Duodenal mucosa (tissue), 2 donors: ENCODE measurements around the gene GPR27.

Experiments used
- H3K27ac ChIP-seq: one replicate; pipeline ENCODE4 v1.7.0; 2013; ENCODE audit warnings: low read depth, low read length
- H3K27me3 ChIP-seq, 2 donors: one replicate each; pipeline ENCODE4 v1.7.0; 2013; ENCODE audit warnings: low read length in 2 of 2, control low read depth in 1 of 2; ENCODE audit not compliant: insufficient read depth in 2 of 2, control insufficient read depth in 1 of 2
- H3K36me3 ChIP-seq, 2 donors: one replicate each; pipeline ENCODE4 v1.7.0; 2013; ENCODE audit warnings: low read length in 2 of 2, control low read depth in 1 of 2; ENCODE audit not compliant: insufficient read depth in 2 of 2, control insufficient read depth in 1 of 2
- H3K4me1 ChIP-seq, 2 donors: one replicate each; pipeline ENCODE4 v1.7.0; 2013; ENCODE audit warnings: low read length in 2 of 2, control low read depth in 1 of 2; ENCODE audit not compliant: insufficient read depth in 2 of 2, control insufficient read depth in 1 of 2
- H3K4me3 ChIP-seq, 2 donors: one replicate each; pipeline ENCODE4 v1.7.0; 2013; ENCODE audit warnings: low read length in 2 of 2, low read depth in 1 of 2
- H3K9ac ChIP-seq, 2 donors: one replicate each; pipeline ENCODE4 v1.7.0; 2013; ENCODE audit warnings: low read length in 2 of 2, low read depth in 1 of 2
- H3K9me3 ChIP-seq, 2 donors: one replicate each; pipeline ENCODE4 v1.7.0; 2013; ENCODE audit warnings: low read length in 2 of 2, control low read depth in 1 of 2; ENCODE audit not compliant: control insufficient read depth in 1 of 2

The GPR27 gene

GRCh38 chr3:71800023-71800422 lies 46.4 kb downstream of the GPR27 start:
- no peaks in the 10 kb centered on the region for H3K9me3 ChIP-seq
- H3K27ac ChIP-seq, result no peak overlapping the region
- H3K4me1 ChIP-seq, result no peaks in the 10 kb centered on the region
- H3K4me3 ChIP-seq, result no peak overlapping the region
- H3K27me3 ChIP-seq, result peaks cover 6 to 10% of the 10 kb centered on the region in 2 donors
- H3K9ac ChIP-seq, result no peak overlapping the region
- no peaks in the 10 kb centered on the region for H3K36me3 ChIP-seq

DNA sequence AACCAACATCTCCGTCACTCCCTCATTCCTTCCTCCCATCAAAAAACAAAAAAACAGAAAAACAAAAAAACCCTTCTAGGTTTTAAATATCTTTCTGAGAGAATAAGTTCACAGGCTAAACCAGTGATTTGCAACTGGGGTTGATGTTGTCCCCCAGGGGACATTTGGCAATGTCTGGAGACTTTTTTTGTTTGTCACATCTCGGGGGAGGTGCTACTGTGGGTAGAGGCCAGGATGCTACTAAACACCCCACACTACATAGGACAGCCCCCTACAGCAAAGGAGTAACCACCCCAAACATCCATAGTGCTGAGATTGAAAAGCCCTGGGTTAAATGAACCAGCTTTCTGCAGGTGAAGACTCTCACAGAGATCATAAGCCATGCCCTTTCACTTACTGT lies 48.3 kb downstream of the GPR27 start:
- no peak overlapping the region for H3K27ac ChIP-seq
- H3K4me1 ChIP-seq, result no peaks in the 10 kb centered on the region
- H3K9me3 ChIP-seq, result no peaks in the 10 kb centered on the region
- H3K27me3 ChIP-seq, result peaks cover 6 to 10% of the 10 kb centered on the region in 2 donors
- no peak overlapping the region for H3K4me3 ChIP-seq
- no peak overlapping the region for H3K9ac ChIP-seq
- no peaks in the 10 kb centered on the region for H3K36me3 ChIP-seq

GRCh38 chr3:71803248-71803647 lies 49.6 kb downstream of the GPR27 start:
- peaks cover 6 to 10% of the 10 kb centered on the region in 2 donors for H3K27me3 ChIP-seq
- no peak overlapping the region for H3K9ac ChIP-seq
- no peaks in the 10 kb centered on the region for H3K9me3 ChIP-seq
- H3K4me3 ChIP-seq, result no peak overlapping the region
- no peaks in the 10 kb centered on the region for H3K4me1 ChIP-seq
- H3K27ac ChIP-seq, result no peak overlapping the region
- no peaks in the 10 kb centered on the region for H3K36me3 ChIP-seq

DNA sequence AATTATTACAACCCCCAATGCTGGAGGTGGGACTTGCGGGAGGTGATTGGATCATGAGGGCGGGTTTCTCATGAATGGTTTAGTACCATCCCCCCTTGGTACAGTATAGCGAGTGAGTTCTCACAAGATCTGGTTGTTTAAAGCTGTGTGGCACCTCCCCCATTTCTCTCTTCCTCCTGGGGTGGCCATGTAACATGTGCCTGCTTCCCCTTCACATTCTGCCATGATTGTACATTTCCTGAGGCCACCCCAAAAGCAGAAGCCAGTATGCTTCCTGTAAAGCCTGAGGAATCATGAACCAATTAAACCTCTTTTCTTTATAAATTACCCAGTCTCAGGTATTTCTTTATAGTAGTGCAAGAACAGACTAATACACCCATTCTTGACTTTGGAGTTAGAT lies 51.5 kb downstream of the GPR27 start:
- Histone ChIP-seq H3K27me3 (peaks cover 7 to 8% of the 10 kb centered on the region in 2 donors), H3K4me1 (no peaks in the 10 kb centered on the region), H3K9ac (no peak overlapping the region), H3K36me3 (no peaks in the 10 kb centered on the region), H3K27ac (no peak overlapping the region), H3K9me3 (no peaks in the 10 kb centered on the region), H3K4me3 (no peak overlapping the region)

GRCh38 chr3:71805691-71806090 lies 52.0 kb downstream of the GPR27 start:
- H3K9ac ChIP-seq, result no peak overlapping the region
- no peak overlapping the region for H3K4me3 ChIP-seq
- no peaks in the 10 kb centered on the region for H3K36me3 ChIP-seq
- no peaks in the 10 kb centered on the region for H3K9me3 ChIP-seq
- H3K4me1 ChIP-seq, result no peaks in the 10 kb centered on the region
- no peak overlapping the region for H3K27ac ChIP-seq
- H3K27me3 ChIP-seq, result peaks cover 7 to 8% of the 10 kb centered on the region in 2 donors
